HCT116 (cell line): ENCODE results near the gene GDAP1L1.

Experiments used
- ATF3 ChIP-seq: IDR thresholded peaks from 2 replicates; pipeline ENCODE4 v1.6.1; 2012
- EZH2 ChIP-seq: fragments of 200-600 bp; sonication (generic); IDR thresholded peaks from 2 replicates; pipeline ENCODE4 v1.6.1; 2017; ENCODE audit warnings: antibody characterized with exemption, mixed run types
- EZH2phosphoT487 ChIP-seq: fragments of 200-600 bp; IDR thresholded peaks from 2 replicates; pipeline ENCODE4 v1.6.1; 2018; ENCODE audit warnings: antibody characterized with exemption, borderline replicate concordance
- JUND ChIP-seq: IDR thresholded peaks from 2 replicates; pipeline ENCODE4 v1.6.1; 2012
- POLR2A ChIP-seq: IDR thresholded peaks from 2 replicates; pipeline ENCODE4 v1.7.0; 2011; ENCODE audit warnings: borderline replicate concordance; ENCODE audit not compliant: insufficient read depth, insufficient read length; ENCODE audit errors: extremely low read depth
- SRF ChIP-seq: IDR thresholded peaks from 2 replicates; pipeline ENCODE4 v1.6.1; 2012; ENCODE audit warnings: low read depth
- TF ChIP-seq, protein P1 (sequence below): IDR thresholded peaks from 2 replicates; pipeline ENCODE4 v1.6.1; 2012
- TF ChIP-seq, protein P2 (sequence below), 3 experiments: fragments of 200-600 bp in 1 of 3; sonication (generic) in 1 of 3; IDR thresholded peaks in 2 of 3; conservative IDR thresholded peaks in 1 of 3; 2 replicates each; pipeline ENCODE4 v1.5.1; 2012 to 2017; ENCODE audit warnings: low read depth in 2 of 3, low read length in 2 of 3, antibody characterized with exemption in 1 of 3, borderline replicate concordance in 1 of 3, control low read depth in 1 of 3, mild to moderate bottlenecking in 1 of 3, mixed read lengths in 1 of 3, mixed run types in 1 of 3, moderate library complexity in 1 of 3; ENCODE audit not compliant: insufficient read depth in 1 of 3

DNA sequence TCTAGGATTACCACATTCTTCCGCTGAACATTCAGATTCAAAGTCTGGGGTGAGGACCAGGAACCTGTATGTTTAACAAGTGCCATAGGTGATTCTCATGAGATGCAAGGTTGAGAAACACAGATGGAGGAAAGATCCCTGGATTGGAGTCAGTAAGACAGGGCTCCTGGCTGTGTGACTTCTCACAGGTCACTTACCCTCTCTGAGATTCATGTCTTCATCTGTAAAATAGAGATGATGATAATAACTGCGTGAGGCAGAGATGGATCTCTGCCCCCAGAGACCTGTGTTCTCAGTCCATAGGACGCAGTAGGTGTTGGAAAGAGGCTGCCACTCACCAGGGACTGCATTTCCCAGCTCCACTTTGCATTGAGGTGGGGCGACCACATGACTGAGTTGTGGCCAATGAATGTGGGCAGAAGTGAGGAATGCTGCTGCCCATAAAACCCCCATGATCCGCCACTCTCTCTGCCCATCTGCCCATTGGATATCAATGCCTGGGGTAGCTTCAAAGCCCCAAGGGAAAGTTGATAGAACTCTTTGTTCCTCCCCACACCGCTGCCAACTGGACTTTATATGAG, 13.6 kb upstream of the GDAP1L1 start:
- no peak for TF ChIP-seq POLR2A
- TF ChIP-seq, protein P1, sequence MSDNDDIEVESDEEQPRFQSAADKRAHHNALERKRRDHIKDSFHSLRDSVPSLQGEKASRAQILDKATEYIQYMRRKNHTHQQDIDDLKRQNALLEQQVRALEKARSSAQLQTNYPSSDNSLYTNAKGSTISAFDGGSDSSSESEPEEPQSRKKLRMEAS: no peak
- TF ChIP-seq, protein P2, sequence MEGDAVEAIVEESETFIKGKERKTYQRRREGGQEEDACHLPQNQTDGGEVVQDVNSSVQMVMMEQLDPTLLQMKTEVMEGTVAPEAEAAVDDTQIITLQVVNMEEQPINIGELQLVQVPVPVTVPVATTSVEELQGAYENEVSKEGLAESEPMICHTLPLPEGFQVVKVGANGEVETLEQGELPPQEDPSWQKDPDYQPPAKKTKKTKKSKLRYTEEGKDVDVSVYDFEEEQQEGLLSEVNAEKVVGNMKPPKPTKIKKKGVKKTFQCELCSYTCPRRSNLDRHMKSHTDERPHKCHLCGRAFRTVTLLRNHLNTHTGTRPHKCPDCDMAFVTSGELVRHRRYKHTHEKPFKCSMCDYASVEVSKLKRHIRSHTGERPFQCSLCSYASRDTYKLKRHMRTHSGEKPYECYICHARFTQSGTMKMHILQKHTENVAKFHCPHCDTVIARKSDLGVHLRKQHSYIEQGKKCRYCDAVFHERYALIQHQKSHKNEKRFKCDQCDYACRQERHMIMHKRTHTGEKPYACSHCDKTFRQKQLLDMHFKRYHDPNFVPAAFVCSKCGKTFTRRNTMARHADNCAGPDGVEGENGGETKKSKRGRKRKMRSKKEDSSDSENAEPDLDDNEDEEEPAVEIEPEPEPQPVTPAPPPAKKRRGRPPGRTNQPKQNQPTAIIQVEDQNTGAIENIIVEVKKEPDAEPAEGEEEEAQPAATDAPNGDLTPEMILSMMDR (IDR thresholded peaks at IDR 0.05 in 2 of 3, conservative IDR thresholded peaks at IDR 0.05 in 1 of 3; ENCODE audit: borderline replicate concordance in 1 of 3, insufficient read depth in 1 of 3, low read depth in 2 of 3, low read length in 2 of 3): no peak
- no peak for TF ChIP-seq ATF3
- TF ChIP-seq EZH2: no peak
- TF ChIP-seq JUND: no peak
- no peak for TF ChIP-seq EZH2phosphoT487
- TF ChIP-seq SRF: no peak
